Keratinocyte (primary cell): ENCODE results near the gene CNNM1. TPM values are rescaled to one million over a fixed set of nuclear protein-coding genes. Genes with fewer than 3 reads are reported as not detected.

Experiments
- DNase-seq: peaks from one replicate; pipeline ENCODE4 v3.0.0-alpha.2; 2011; ENCODE audit warnings: low read depth, missing footprints, low spot score
- FAIRE-seq: peaks from 2 replicates; lab custom pipeline; 2011; peaks lifted over from hg19 to GRCh38; lab: Jason Lieb, UNC
- H2AFZ ChIP-seq: 2 replicates; pipeline ENCODE4 v1.6.0; 2012; ENCODE audit warnings: low read length, control low read depth, inconsistent platforms; ENCODE audit not compliant: control insufficient read depth
- H3K27ac ChIP-seq: 2 replicates; pipeline ENCODE4 v1.5.1; 2011; ENCODE audit warnings: low read length; ENCODE audit not compliant: control insufficient read depth, insufficient read depth
- H3K27me3 ChIP-seq: 3 replicates; pipeline ENCODE4 v1.6.0; 2011; ENCODE audit warnings: low read length; ENCODE audit not compliant: control insufficient read depth, insufficient read depth; ENCODE audit errors: extremely low read depth
- H3K36me3 ChIP-seq, 2 experiments: 2 replicates in 1 of 2; 3 replicates in 1 of 2; pipeline ENCODE4 v1.5.1; 2011; ENCODE audit warnings: low read length in 2 of 2, mild to moderate bottlenecking in 1 of 2; ENCODE audit not compliant: control insufficient read depth in 2 of 2, insufficient read depth in 2 of 2; ENCODE audit errors: extremely low read depth in 1 of 2
- H3K4me1 ChIP-seq: 3 replicates; pipeline ENCODE4 v1.5.1; 2011; ENCODE audit warnings: low read length; ENCODE audit not compliant: control insufficient read depth, insufficient read depth; ENCODE audit errors: extremely low read depth
- H3K4me2 ChIP-seq: 3 replicates; pipeline ENCODE4 v1.6.0; 2011; ENCODE audit warnings: low read depth, low read length; ENCODE audit not compliant: control insufficient read depth, insufficient read depth; ENCODE audit errors: extremely low read depth
- H3K4me3 ChIP-seq, 3 experiments: fragments of 200-600 bp in 1 of 3; sonication (generic) in 1 of 3; 2 replicates in 2 of 3; 3 replicates in 1 of 3; pipeline ENCODE4 v1.5.1; 2011 to 2016; ENCODE audit warnings: low read length in 3 of 3, mild to moderate bottlenecking in 3 of 3, control low read depth in 2 of 3, inconsistent platforms in 1 of 3, low read depth in 1 of 3, mixed read lengths in 1 of 3, mixed run types in 1 of 3, moderate library complexity in 1 of 3; ENCODE audit not compliant: control insufficient read depth in 2 of 3, insufficient read depth in 2 of 3; ENCODE audit errors: extremely low read depth in 1 of 3
- H3K79me2 ChIP-seq: 2 replicates; pipeline ENCODE4 v1.6.0; 2012; ENCODE audit warnings: low read length; ENCODE audit not compliant: control insufficient read depth, insufficient read depth
- H3K9ac ChIP-seq: 3 replicates; pipeline ENCODE4 v1.6.0; 2011; ENCODE audit warnings: low read length; ENCODE audit not compliant: control insufficient read depth, insufficient read depth; ENCODE audit errors: extremely low read depth
- H3K9me1 ChIP-seq: 3 replicates; pipeline ENCODE4 v1.6.0; 2011; ENCODE audit warnings: low read length; ENCODE audit not compliant: control insufficient read depth, insufficient read depth; ENCODE audit errors: extremely low read depth
- H3K9me3 ChIP-seq: 2 replicates; pipeline ENCODE4 v1.5.1; 2012; ENCODE audit warnings: low read depth, low read length; ENCODE audit not compliant: control insufficient read depth
- H4K20me1 ChIP-seq: 3 replicates; pipeline ENCODE4 v1.6.0; 2011; ENCODE audit warnings: low read length; ENCODE audit not compliant: control insufficient read depth, insufficient read depth; ENCODE audit errors: extremely low read depth
- CTCF ChIP-seq, 3 experiments: IDR thresholded peaks in 1 of 3; conservative IDR thresholded peaks in 1 of 3; optimal IDR thresholded peaks in 1 of 3; 2 replicates in 2 of 3; 3 replicates in 1 of 3; pipeline versions ENCODE3 to v1.5.1; 2011; ENCODE audit warnings: low read length in 3 of 3, mild to moderate bottlenecking in 3 of 3, moderate library complexity in 2 of 3, control low read depth in 1 of 3, inconsistent platforms in 1 of 3; ENCODE audit not compliant: insufficient read depth in 2 of 3; ENCODE audit errors: extremely low read depth in 1 of 3
- EZH2 ChIP-seq: IDR thresholded peaks from one replicate; pipeline ENCODE4 v1.6.1; 2012; ENCODE audit warnings: inconsistent platforms, mild to moderate bottlenecking, low read length, moderate library complexity
- dilution Hi-C: fragments of 300-500 bp; cut with MboI; formaldehyde crosslinking; loops from one replicate; pipeline ENCODE4 v1.7.0; 2020; ENCODE audit warnings: low sequenced_read_pairs; ENCODE audit not compliant: extremely low pct_ligation_motif_present
- polyA plus RNA-seq, 5 experiments: library from polyadenylated mRNA; depleted of rRNA in 3 of 5; stranded (reverse) in 3 of 5; stranded (forward) in 1 of 5; unstranded in 1 of 5; fragments of >200 nt; gene quantifications; 1 replicate in 1 of 5; 2 replicates in 3 of 5; 3 replicates in 1 of 5; pipeline versions ENCODE4 v1.2.1 to v1.2.3, GENCODE V29; 2011 to 2012; ENCODE audit warnings: missing spikeins in 2 of 5, low read depth in 1 of 5, low replicate concordance in 1 of 5

CNNM1 gene
- polyA plus RNA-seq, 1 donor (not counting 4 experiments of a cell fraction or from before 2014, with no cell fraction given): 0.83 TPM

- dilution Hi-C loops: no loop called here
- TF ChIP-seq CTCF (optimal IDR thresholded peaks at IDR 0.05 in 1 of 3, IDR thresholded peaks at IDR 0.05 in 1 of 3, conservative IDR thresholded peaks at IDR 0.05 in 1 of 3; ENCODE audit: extremely low read depth in 1 of 3, insufficient read depth in 2 of 3, low read length in 3 of 3): peak in 1 of 3 experiments; percentile 21
- no peak for TF ChIP-seq EZH2
- no peak for FAIRE-seq
These were observed 31.8 kb downstream of the CNNM1 start for GRCh38 chr10:99360934-99361333.

GRCh38 chr10:99364125-99364524 is 35.0 kb downstream of the CNNM1 start:
- H3K27me3 ChIP-seq: no peaks in the 10 kb centered on the region
- DNase-seq: no peak
- no peak overlapping the region for H3K27ac ChIP-seq
- no peak overlapping the region for H3K9ac ChIP-seq
- no peaks in the 10 kb centered on the region for H3K9me1 ChIP-seq
- H2AFZ ChIP-seq: no peak overlapping the region
- H3K4me1 ChIP-seq: no peaks in the 10 kb centered on the region
- no peaks in the 10 kb centered on the region for H3K36me3 ChIP-seq
- no peak for FAIRE-seq
- dilution Hi-C loops: no loop called here
- TF ChIP-seq CTCF (optimal IDR thresholded peaks at IDR 0.05 in 1 of 3, IDR thresholded peaks at IDR 0.05 in 1 of 3, conservative IDR thresholded peaks at IDR 0.05 in 1 of 3; ENCODE audit: extremely low read depth in 1 of 3, insufficient read depth in 2 of 3, low read length in 3 of 3) (no peak), EZH2 (no peak)
- no peak overlapping the region for H3K4me3 ChIP-seq
- H4K20me1 ChIP-seq: no peaks in the 10 kb centered on the region
- no peaks in the 10 kb centered on the region for H3K9me3 ChIP-seq
- no peak overlapping the region for H3K4me2 ChIP-seq
- no peaks in the 10 kb centered on the region for H3K79me2 ChIP-seq

More at GRCh38 chr10:99360934-99361333, 31.8 kb downstream of the CNNM1 start:
- H3K9me1 ChIP-seq: no peaks in the 10 kb centered on the region
- no peak overlapping the region for H2AFZ ChIP-seq
- H3K9me3 ChIP-seq: no peaks in the 10 kb centered on the region
- DNase-seq: no peak
- no peak overlapping the region for H3K9ac ChIP-seq
- H4K20me1 ChIP-seq: no peaks in the 10 kb centered on the region
- no peaks in the 10 kb centered on the region for H3K4me1 ChIP-seq
- no peak overlapping the region for H3K4me2 ChIP-seq
- no peaks in the 10 kb centered on the region for H3K27me3 ChIP-seq
- H3K4me3 ChIP-seq: no peak overlapping the region
- no peaks in the 10 kb centered on the region for H3K79me2 ChIP-seq
- no peak overlapping the region for H3K27ac ChIP-seq
- no peaks in the 10 kb centered on the region for H3K36me3 ChIP-seq
